Mammary epithelial cell (primary cell): Measurements from ENCODE around the gene SLC6A2.

ENCODE experiments used
- CTCF ChIP-seq, 2 donors: IDR thresholded peaks in 1 of 2; conservative IDR thresholded peaks in 1 of 2; 2 replicates each; pipeline ENCODE4 v1.5.1; 2011 to 2012; ENCODE audit warnings: inconsistent platforms in 2 of 2, low read length in 2 of 2, mild to moderate bottlenecking in 2 of 2, control low read depth in 1 of 2, low read depth in 1 of 2; ENCODE audit not compliant: insufficient read depth in 1 of 2; ENCODE audit errors: extremely low read depth in 1 of 2
- EZH2 ChIP-seq: IDR thresholded peaks from 2 replicates; pipeline ENCODE4 v1.6.1; 2012; ENCODE audit warnings: low read length, inconsistent platforms, borderline replicate concordance

GRCh38 chr16:55691771-55692170 is 36.0 kb downstream of the SLC6A2 start:
- no peak for TF ChIP-seq EZH2
- TF ChIP-seq CTCF (conservative IDR thresholded peaks at IDR 0.05 in 1 of 2, IDR thresholded peaks at IDR 0.05 in 1 of 2; ENCODE audit: extremely low read depth in 1 of 2, insufficient read depth in 1 of 2, low read depth in 1 of 2, low read length in 2 of 2): no peak
